WTC11 (cell line): ENCODE data around the gene DOK5. TPM values are rescaled to one million over a fixed set of nuclear protein-coding genes. Genes with fewer than 3 reads are reported as not detected.

Experiments used
- ATAC-seq: fragments of 200-7000 bp; cut with Tn5 transposase; 2 replicates; pipeline ENCODE4 v1.10.0; 2021; ENCODE audit warnings: mild to moderate bottlenecking, moderate library complexity
- Bru-seq: library from RNA; stranded (reverse); fragments of 400-500 nt; gene quantifications from one replicate; lab custom pipeline; 2021; lab: Mats Ljungman, UMichigan
- CTCF ChIA-PET: fragments of 300-600 bp; sonication (Branson Sonifier 250); formaldehyde crosslinking; loops from one replicate; lab custom pipeline; 2021; ENCODE audit warnings: antibody characterized with exemption; lab: Charles Lee
- POLR2A ChIA-PET: fragments of 350-600 bp; sonication (Branson Sonifier 250); formaldehyde crosslinking; loops from one replicate; lab custom pipeline; 2021; ENCODE audit warnings: antibody characterized with exemption; lab: Charles Lee
- DNase-seq: peaks from one replicate; pipeline ENCODE4 v3.0.0; 2021; ENCODE audit warnings: low spot score
- H3K27ac Mint-ChIP-seq: 2 replicates; pipeline ENCODE4 v1.8.0; 2021; ENCODE audit warnings: mixed read lengths
- H3K27me3 Mint-ChIP-seq: 2 replicates; pipeline ENCODE4 v1.8.0; 2021; ENCODE audit warnings: low read depth, mild to moderate bottlenecking, moderate library complexity, mixed read lengths
- H3K36me3 Mint-ChIP-seq: 2 replicates; pipeline ENCODE4 v1.8.0; 2021; ENCODE audit warnings: mixed read lengths
- H3K4me1 Mint-ChIP-seq: 2 replicates; pipeline ENCODE4 v1.8.0; 2022; ENCODE audit warnings: mixed read lengths
- H3K4me3 Mint-ChIP-seq: 2 replicates; pipeline ENCODE4 v1.8.0; 2021; ENCODE audit warnings: mild to moderate bottlenecking, moderate library complexity, mixed read lengths
- H3K9me3 Mint-ChIP-seq: 2 replicates; pipeline ENCODE4 v1.8.0; 2021; ENCODE audit warnings: mixed read lengths
- ATF2 ChIP-seq: sonication (generic); formaldehyde crosslinking; IDR thresholded peaks from 2 replicates; pipeline ENCODE4 v1.8.1; 2022; ENCODE audit warnings: low read depth, missing genetic modification reagents, borderline replicate concordance
- ATF3 ChIP-seq: sonication (generic); formaldehyde crosslinking; conservative IDR thresholded peaks from 2 replicates; pipeline ENCODE4 v1.8.1; 2022; ENCODE audit warnings: mild to moderate bottlenecking, missing genetic modification reagents
- ATF6 ChIP-seq: sonication (generic); formaldehyde crosslinking; IDR thresholded peaks from 2 replicates; pipeline ENCODE4 v1.8.1; 2023; ENCODE audit warnings: mild to moderate bottlenecking, missing genetic modification reagents
- CREM ChIP-seq: sonication (generic); formaldehyde crosslinking; IDR thresholded peaks from 2 replicates; pipeline ENCODE4 v1.8.1; 2022; ENCODE audit warnings: mild to moderate bottlenecking, missing genetic modification reagents, moderate library complexity
- EMX1 ChIP-seq: fragments of 250-450 bp; sonication (Bioruptor Pico); IDR thresholded peaks from 2 replicates; pipeline ENCODE4 v1.8.0; 2021; ENCODE audit warnings: mild to moderate bottlenecking
- ETV6 ChIP-seq: sonication (generic); formaldehyde crosslinking; IDR thresholded peaks from 2 replicates; pipeline ENCODE4 v1.8.1; 2022; ENCODE audit warnings: mild to moderate bottlenecking, missing genetic modification reagents
- FOXJ3 ChIP-seq: sonication (generic); formaldehyde crosslinking; IDR thresholded peaks from 2 replicates; pipeline ENCODE4 v1.9.0; 2021; ENCODE audit warnings: missing genetic modification reagents, mild to moderate bottlenecking, borderline replicate concordance
- FOXP1 ChIP-seq: sonication (generic); formaldehyde crosslinking; IDR thresholded peaks from 2 replicates; pipeline ENCODE4 v1.8.0; 2022; ENCODE audit warnings: missing genetic modification reagents, mild to moderate bottlenecking, moderate library complexity, borderline replicate concordance
- KAT7 ChIP-seq: sonication (generic); formaldehyde crosslinking; IDR thresholded peaks from 2 replicates; pipeline ENCODE4 v1.8.1; 2023; ENCODE audit warnings: missing genetic modification reagents, mild to moderate bottlenecking, borderline replicate concordance
- NFE2L1 ChIP-seq: sonication (generic); formaldehyde crosslinking; IDR thresholded peaks from 2 replicates; pipeline ENCODE4 v1.8.1; 2023; ENCODE audit warnings: missing genetic modification reagents
- NFYB ChIP-seq: sonication (generic); formaldehyde crosslinking; conservative IDR thresholded peaks from 2 replicates; pipeline ENCODE4 v1.8.0; 2022; ENCODE audit warnings: low read depth, missing genetic modification reagents
- PRRX2 ChIP-seq: fragments of 250-450 bp; sonication (Bioruptor Pico); IDR thresholded peaks from 2 replicates; pipeline ENCODE4 v1.8.0; 2021; ENCODE audit warnings: mild to moderate bottlenecking
- SMAD4 ChIP-seq: sonication (generic); formaldehyde crosslinking; IDR thresholded peaks from 2 replicates; pipeline ENCODE4 v1.8.0; 2022; ENCODE audit warnings: mild to moderate bottlenecking, missing genetic modification reagents
- SP1 ChIP-seq: sonication (generic); formaldehyde crosslinking; conservative IDR thresholded peaks from 2 replicates; pipeline ENCODE4 v1.8.1; 2022; ENCODE audit warnings: missing genetic modification reagents
- TEAD1 ChIP-seq: sonication (generic); formaldehyde crosslinking; IDR thresholded peaks from 2 replicates; pipeline ENCODE4 v1.8.0; 2022; ENCODE audit warnings: mild to moderate bottlenecking, missing genetic modification reagents
- USF1 ChIP-seq: sonication (generic); formaldehyde crosslinking; IDR thresholded peaks from 2 replicates; pipeline ENCODE4 v1.8.0; 2022; ENCODE audit warnings: mild to moderate bottlenecking, missing genetic modification reagents
- ZNF416 ChIP-seq: fragments of 250-450 bp; sonication (Bioruptor Pico); IDR thresholded peaks from 2 replicates; pipeline ENCODE4 v1.9.0; 2021; ENCODE audit warnings: mild to moderate bottlenecking, inconsistent platforms
- long read RNA-seq, 3 experiments: library from RNA in 1 of 3; library from capped mRNA in 1 of 3; library from polyadenylated mRNA in 1 of 3; unstranded in 2 of 3; stranded (forward) in 1 of 3; transcript quantifications; one replicate each; pipeline ENCODE4 v2.0.0, GENCODE V29; 2021
- total RNA-seq: library from RNA; stranded (reverse); gene quantifications from 3 replicates; pipeline ENCODE4 v1.2.3, GENCODE V29; 2021
- TF ChIP-seq, protein P1 (sequence below): sonication (generic); formaldehyde crosslinking; IDR thresholded peaks from 2 replicates; pipeline ENCODE4 v1.8.0; 2022; ENCODE audit warnings: mild to moderate bottlenecking, missing genetic modification reagents
- TF ChIP-seq, protein P2 (sequence below): sonication (generic); formaldehyde crosslinking; IDR thresholded peaks from 2 replicates; pipeline ENCODE4 v1.8.1; 2023; ENCODE audit warnings: mild to moderate bottlenecking, missing genetic modification reagents, borderline replicate concordance
- TF ChIP-seq, protein P3 (sequence below): sonication (generic); formaldehyde crosslinking; IDR thresholded peaks from 2 replicates; pipeline ENCODE4 v1.8.0; 2023; ENCODE audit warnings: missing genetic modification reagents, mild to moderate bottlenecking, borderline replicate concordance

Gene DOK5
- total RNA-seq = 8.8 to 10.4 TPM (median 10.1 TPM) in 3 replicates
- percentile 52 among the genes with signal in this experiment for Bru-seq, nascent RNA
- long read RNA-seq, experiment 1, transcript DOK5-201 (8 exons, 1,963 nt) = major isoform, 26 of 41 reads
- long read RNA-seq, experiment 1, transcript DOK5-204 (2 exons, 742 nt) = minor isoform, 5 of 41 reads
- long read RNA-seq, experiment 1, partial matches to known transcripts = 2 of 41 reads
- long read RNA-seq, experiment 1, other reads (novel, unspliced or antisense) = 8 of 41 reads
- long read RNA-seq, experiment 2, transcript DOK5-201 (8 exons, 1,963 nt) = major isoform, 13 of 22 reads
- long read RNA-seq, experiment 2, partial matches to known transcripts = 3 of 22 reads
- long read RNA-seq, experiment 2, other reads (novel, unspliced or antisense) = 5 of 22 reads
- long read RNA-seq, experiment 3, partial matches to known transcripts = 2 of 6 reads
- long read RNA-seq, experiment 3, other reads (novel, unspliced or antisense) = 0 of 6 reads

- peak; percentile 75 for ATAC-seq
- H3K9me3 Mint-ChIP-seq = no peaks in the 10 kb centered on the region
- ChIA-PET POLR2A (no interaction called here), CTCF (no interaction called here)
- H3K4me3 Mint-ChIP-seq = peak within 1 kb of the TSS; percentile 91
- DNase-seq = peak; percentile 52
- H3K27me3 Mint-ChIP-seq = peaks cover 29% of the 10 kb centered on the region
- H3K4me1 Mint-ChIP-seq = peaks cover 36% of the 10 kb centered on the region
- H3K27ac Mint-ChIP-seq = peak within 1 kb of the TSS; percentile 63; the same call in 1 of the 2 replicates
- H3K36me3 Mint-ChIP-seq = no peaks in the 10 kb centered on the region
- no peak for TF ChIP-seq ATF2 (CRISPR knock-in tag)
- TF ChIP-seq, protein P1, sequence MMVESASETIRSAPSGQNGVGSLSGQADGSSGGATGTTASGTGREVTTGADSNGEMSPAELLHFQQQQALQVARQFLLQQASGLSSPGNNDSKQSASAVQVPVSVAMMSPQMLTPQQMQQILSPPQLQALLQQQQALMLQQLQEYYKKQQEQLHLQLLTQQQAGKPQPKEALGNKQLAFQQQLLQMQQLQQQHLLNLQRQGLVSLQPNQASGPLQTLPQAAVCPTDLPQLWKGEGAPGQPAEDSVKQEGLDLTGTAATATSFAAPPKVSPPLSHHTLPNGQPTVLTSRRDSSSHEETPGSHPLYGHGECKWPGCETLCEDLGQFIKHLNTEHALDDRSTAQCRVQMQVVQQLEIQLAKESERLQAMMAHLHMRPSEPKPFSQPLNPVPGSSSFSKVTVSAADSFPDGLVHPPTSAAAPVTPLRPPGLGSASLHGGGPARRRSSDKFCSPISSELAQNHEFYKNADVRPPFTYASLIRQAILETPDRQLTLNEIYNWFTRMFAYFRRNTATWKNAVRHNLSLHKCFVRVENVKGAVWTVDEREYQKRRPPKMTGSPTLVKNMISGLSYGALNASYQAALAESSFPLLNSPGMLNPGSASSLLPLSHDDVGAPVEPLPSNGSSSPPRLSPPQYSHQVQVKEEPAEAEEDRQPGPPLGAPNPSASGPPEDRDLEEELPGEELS (CRISPR knock-in tag) = no peak
- TF ChIP-seq FOXP1 (CRISPR knock-in tag) = peak; percentile 25; the same call in 1 of the 2 replicates
- TF ChIP-seq TEAD1 (CRISPR knock-in tag) = no peak
- TF ChIP-seq ZNF416 (CRISPR knock-in tag) = no peak
- no peak for TF ChIP-seq PRRX2 (CRISPR knock-in tag)
- no peak for TF ChIP-seq NFE2L1 (CRISPR knock-in tag)
- 0 out of 2 replicates have a peak, but pooled peaks have one; percentile 15 for TF ChIP-seq SP1 (CRISPR knock-in tag)
- TF ChIP-seq ATF6 (CRISPR knock-in tag) = no peak
- TF ChIP-seq USF1 (CRISPR knock-in tag) = peak; percentile 80
- TF ChIP-seq, protein P2, sequence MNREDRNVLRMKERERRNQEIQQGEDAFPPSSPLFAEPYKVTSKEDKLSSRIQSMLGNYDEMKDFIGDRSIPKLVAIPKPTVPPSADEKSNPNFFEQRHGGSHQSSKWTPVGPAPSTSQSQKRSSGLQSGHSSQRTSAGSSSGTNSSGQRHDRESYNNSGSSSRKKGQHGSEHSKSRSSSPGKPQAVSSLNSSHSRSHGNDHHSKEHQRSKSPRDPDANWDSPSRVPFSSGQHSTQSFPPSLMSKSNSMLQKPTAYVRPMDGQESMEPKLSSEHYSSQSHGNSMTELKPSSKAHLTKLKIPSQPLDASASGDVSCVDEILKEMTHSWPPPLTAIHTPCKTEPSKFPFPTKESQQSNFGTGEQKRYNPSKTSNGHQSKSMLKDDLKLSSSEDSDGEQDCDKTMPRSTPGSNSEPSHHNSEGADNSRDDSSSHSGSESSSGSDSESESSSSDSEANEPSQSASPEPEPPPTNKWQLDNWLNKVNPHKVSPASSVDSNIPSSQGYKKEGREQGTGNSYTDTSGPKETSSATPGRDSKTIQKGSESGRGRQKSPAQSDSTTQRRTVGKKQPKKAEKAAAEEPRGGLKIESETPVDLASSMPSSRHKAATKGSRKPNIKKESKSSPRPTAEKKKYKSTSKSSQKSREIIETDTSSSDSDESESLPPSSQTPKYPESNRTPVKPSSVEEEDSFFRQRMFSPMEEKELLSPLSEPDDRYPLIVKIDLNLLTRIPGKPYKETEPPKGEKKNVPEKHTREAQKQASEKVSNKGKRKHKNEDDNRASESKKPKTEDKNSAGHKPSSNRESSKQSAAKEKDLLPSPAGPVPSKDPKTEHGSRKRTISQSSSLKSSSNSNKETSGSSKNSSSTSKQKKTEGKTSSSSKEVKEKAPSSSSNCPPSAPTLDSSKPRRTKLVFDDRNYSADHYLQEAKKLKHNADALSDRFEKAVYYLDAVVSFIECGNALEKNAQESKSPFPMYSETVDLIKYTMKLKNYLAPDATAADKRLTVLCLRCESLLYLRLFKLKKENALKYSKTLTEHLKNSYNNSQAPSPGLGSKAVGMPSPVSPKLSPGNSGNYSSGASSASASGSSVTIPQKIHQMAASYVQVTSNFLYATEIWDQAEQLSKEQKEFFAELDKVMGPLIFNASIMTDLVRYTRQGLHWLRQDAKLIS (CRISPR knock-in tag) = no peak
- no peak for TF ChIP-seq CREM
- no peak for TF ChIP-seq NFYB
- TF ChIP-seq KAT7 (CRISPR knock-in tag) = no peak
- no peak for TF ChIP-seq SMAD4 (CRISPR knock-in tag)
- no peak for TF ChIP-seq ATF3 (CRISPR knock-in tag)
- TF ChIP-seq, protein P3, sequence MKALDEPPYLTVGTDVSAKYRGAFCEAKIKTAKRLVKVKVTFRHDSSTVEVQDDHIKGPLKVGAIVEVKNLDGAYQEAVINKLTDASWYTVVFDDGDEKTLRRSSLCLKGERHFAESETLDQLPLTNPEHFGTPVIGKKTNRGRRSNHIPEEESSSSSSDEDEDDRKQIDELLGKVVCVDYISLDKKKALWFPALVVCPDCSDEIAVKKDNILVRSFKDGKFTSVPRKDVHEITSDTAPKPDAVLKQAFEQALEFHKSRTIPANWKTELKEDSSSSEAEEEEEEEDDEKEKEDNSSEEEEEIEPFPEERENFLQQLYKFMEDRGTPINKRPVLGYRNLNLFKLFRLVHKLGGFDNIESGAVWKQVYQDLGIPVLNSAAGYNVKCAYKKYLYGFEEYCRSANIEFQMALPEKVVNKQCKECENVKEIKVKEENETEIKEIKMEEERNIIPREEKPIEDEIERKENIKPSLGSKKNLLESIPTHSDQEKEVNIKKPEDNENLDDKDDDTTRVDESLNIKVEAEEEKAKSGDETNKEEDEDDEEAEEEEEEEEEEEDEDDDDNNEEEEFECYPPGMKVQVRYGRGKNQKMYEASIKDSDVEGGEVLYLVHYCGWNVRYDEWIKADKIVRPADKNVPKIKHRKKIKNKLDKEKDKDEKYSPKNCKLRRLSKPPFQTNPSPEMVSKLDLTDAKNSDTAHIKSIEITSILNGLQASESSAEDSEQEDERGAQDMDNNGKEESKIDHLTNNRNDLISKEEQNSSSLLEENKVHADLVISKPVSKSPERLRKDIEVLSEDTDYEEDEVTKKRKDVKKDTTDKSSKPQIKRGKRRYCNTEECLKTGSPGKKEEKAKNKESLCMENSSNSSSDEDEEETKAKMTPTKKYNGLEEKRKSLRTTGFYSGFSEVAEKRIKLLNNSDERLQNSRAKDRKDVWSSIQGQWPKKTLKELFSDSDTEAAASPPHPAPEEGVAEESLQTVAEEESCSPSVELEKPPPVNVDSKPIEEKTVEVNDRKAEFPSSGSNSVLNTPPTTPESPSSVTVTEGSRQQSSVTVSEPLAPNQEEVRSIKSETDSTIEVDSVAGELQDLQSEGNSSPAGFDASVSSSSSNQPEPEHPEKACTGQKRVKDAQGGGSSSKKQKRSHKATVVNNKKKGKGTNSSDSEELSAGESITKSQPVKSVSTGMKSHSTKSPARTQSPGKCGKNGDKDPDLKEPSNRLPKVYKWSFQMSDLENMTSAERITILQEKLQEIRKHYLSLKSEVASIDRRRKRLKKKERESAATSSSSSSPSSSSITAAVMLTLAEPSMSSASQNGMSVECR (CRISPR knock-in tag) = peak; percentile 46; the same call in 1 of the 2 replicates
- no peak for TF ChIP-seq EMX1 (CRISPR knock-in tag)
- no peak for TF ChIP-seq FOXJ3
- TF ChIP-seq ETV6 (CRISPR knock-in tag) = no peak
Observed at GRCh38 chr20:54475334-54476168, at the start of gene DOK5. Gene DOK5 (plus strand): TSS chr20:54475593. CDS start chr20:54475947, 354 bp downstream.
